PC-3 (cell line): ENCODE data around the gene NCOA7.

Experiments
- EZH2 ChIP-seq: fragments of 300-600 bp; sonication (generic); IDR thresholded peaks from one replicate; pipeline ENCODE4 v1.6.1; 2017; ENCODE audit warnings: antibody characterized with exemption, mild to moderate bottlenecking, low read length; ENCODE audit not compliant: unreplicated experiment
- TF ChIP-seq, protein P1 (sequence below): fragments of 300-600 bp; sonication (generic); conservative IDR thresholded peaks from 2 replicates; pipeline ENCODE4 v1.5.1; 2017; ENCODE audit warnings: antibody characterized with exemption, low read depth, mild to moderate bottlenecking, low read length

DNA sequence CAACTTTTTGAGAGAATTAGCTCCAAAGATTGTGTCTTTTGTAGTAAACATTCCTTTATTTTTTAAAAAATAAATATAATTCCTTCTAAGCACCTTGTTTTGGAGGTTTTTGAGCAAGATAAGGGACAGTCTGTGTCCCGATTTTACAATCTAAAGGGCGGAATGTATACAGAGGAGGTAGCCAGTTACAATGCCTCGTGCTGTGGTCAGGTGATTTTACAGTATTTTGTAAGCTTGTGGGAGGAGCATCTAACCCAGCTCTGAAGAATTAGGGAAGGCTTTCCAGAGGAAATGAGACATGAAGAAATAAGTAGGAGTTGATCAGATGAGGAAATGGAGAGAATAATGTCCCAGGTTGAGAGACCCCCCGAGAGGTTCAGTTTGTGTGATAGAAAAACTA, 167.1 kb downstream of the NCOA7 start:
- TF ChIP-seq, protein P1, sequence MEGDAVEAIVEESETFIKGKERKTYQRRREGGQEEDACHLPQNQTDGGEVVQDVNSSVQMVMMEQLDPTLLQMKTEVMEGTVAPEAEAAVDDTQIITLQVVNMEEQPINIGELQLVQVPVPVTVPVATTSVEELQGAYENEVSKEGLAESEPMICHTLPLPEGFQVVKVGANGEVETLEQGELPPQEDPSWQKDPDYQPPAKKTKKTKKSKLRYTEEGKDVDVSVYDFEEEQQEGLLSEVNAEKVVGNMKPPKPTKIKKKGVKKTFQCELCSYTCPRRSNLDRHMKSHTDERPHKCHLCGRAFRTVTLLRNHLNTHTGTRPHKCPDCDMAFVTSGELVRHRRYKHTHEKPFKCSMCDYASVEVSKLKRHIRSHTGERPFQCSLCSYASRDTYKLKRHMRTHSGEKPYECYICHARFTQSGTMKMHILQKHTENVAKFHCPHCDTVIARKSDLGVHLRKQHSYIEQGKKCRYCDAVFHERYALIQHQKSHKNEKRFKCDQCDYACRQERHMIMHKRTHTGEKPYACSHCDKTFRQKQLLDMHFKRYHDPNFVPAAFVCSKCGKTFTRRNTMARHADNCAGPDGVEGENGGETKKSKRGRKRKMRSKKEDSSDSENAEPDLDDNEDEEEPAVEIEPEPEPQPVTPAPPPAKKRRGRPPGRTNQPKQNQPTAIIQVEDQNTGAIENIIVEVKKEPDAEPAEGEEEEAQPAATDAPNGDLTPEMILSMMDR: no peak
- no peak for TF ChIP-seq EZH2
